Uterus (tissue), 4 donors: ENCODE results near the gene CCDC184. TPM values are rescaled to one million over a fixed set of nuclear protein-coding genes. Genes with fewer than 3 reads are reported as not detected.
"Not testable (repeated sequence)": the region's sequence is repeated elsewhere in the genome, so short reads cannot be mapped to it uniquely, and the experiment has no call there.

Experiments used
- DNase-seq, 2 donors: peaks; one replicate each; pipeline ENCODE4 v3.0.0-alpha.2; 2019 to 2020
- H3K27ac ChIP-seq, 2 donors: fragments of 200-600 bp; sonication (generic); 1 replicate in 1 of 2; 2 replicates in 1 of 2; pipeline ENCODE4 v1.5.1; 2016 to 2018
- H3K27me3 ChIP-seq, 2 donors: fragments of 200-600 bp; sonication (generic); one replicate each; pipeline ENCODE4 v1.5.1; 2018 to 2019; ENCODE audit warnings: control low read depth in 1 of 2
- H3K36me3 ChIP-seq, 2 donors: fragments of 200-600 bp; sonication (generic); one replicate each; pipeline ENCODE4 v1.5.1; 2019; ENCODE audit warnings: control low read depth in 1 of 2
- H3K4me1 ChIP-seq, 2 donors: fragments of 200-600 bp; sonication (generic); one replicate each; pipeline ENCODE4 v1.5.1; 2018 to 2019; ENCODE audit warnings: control low read depth in 1 of 2
- H3K4me3 ChIP-seq, 2 donors: fragments of 200-600 bp; sonication (generic); 1 replicate in 1 of 2; 2 replicates in 1 of 2; pipeline ENCODE4 v1.5.1; 2018 to 2019; ENCODE audit warnings: mild to moderate bottlenecking in 1 of 2
- H3K9me3 ChIP-seq, 2 donors: fragments of 200-600 bp; sonication (generic); one replicate each; pipeline ENCODE4 v1.5.1; 2019; ENCODE audit warnings: control low read depth in 1 of 2
- CTCF ChIP-seq, 4 experiments: fragments of 200-600 bp in 2 of 4; fragments of 450-650 bp in 2 of 4; sonication (generic) in 2 of 4; IDR thresholded peaks; one replicate each; pipeline ENCODE4 v1.5.1; 2016 to 2019; ENCODE audit warnings: antibody characterized with exemption in 4 of 4, mild to moderate bottlenecking in 2 of 4, moderate library complexity in 1 of 4
- POLR2A ChIP-seq, 2 donors: fragments of 450-650 bp; IDR thresholded peaks; one replicate each; pipeline ENCODE4 v1.6.1; 2016; ENCODE audit warnings: antibody characterized with exemption in 2 of 2, mild to moderate bottlenecking in 1 of 2, moderate library complexity in 1 of 2
- intact Hi-C: fragments of 100-400 bp; cut with DNase I; formaldehyde crosslinking; loops from one replicate; pipeline ENCODE4 v1.15.1; 2023; ENCODE audit warnings: low total_unique reads
- total RNA-seq, 4 donors: library from RNA; depleted of rRNA in 3 of 4; stranded (reverse); fragments of >200 nt in 3 of 4; gene quantifications; one replicate each; pipeline versions ENCODE4 v1.1.0 to v1.2.4, GENCODE V29; 2014 to 2023
- donor health status: DM: yes; HTN: yes; CAD: no.

The CCDC184 gene
- total RNA-seq, 4 donors from 2014 or later, result 2.4 to 9.1 (median 2.7) TPM; not detected in 1

GRCh38 chr12:48151103-48151771 lies 32.2 kb upstream of the CCDC184 start:
- no peaks in the 10 kb centered on the region for H3K27me3 ChIP-seq
- intact Hi-C loops, result no loop called here
- H3K36me3 ChIP-seq, result no peaks in the 10 kb centered on the region
- TF ChIP-seq CTCF (IDR thresholded peaks at IDR 0.05), result no peak
- TF ChIP-seq POLR2A (IDR thresholded peaks at IDR 0.05), result no peak
- H3K4me1 ChIP-seq, result no peaks in the 10 kb centered on the region
- no peak overlapping the region for H3K4me3 ChIP-seq
- no peak overlapping the region for H3K27ac ChIP-seq
- no peaks in the 10 kb centered on the region for H3K9me3 ChIP-seq
- no peak for DNase-seq

DNA sequence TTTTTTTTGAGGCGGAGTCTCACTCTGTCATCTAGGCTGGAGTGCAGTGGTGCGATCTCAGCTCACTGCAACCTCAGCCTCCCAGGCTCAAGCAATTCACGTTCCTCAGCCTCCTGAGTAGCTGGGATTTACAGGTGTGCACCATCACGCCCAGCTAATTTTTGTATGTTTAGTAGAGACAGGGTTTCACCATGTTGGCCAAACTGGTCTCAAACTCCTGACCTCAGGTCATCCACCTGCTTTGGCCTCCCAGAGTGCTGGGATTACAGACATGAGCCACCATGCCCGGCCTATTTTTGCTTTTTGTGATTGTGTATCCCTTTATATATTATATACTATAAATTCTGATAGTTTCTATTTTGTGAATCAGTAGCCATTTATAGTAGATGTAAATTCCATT lies 27.7 kb upstream of the CCDC184 start:
- H3K4me3 ChIP-seq, H3K4me1 ChIP-seq, H3K27ac ChIP-seq, H3K27me3 ChIP-seq, H3K9me3 ChIP-seq, intact Hi-C loops, H3K36me3 ChIP-seq, DNase-seq: not testable (repeated sequence)

DNA sequence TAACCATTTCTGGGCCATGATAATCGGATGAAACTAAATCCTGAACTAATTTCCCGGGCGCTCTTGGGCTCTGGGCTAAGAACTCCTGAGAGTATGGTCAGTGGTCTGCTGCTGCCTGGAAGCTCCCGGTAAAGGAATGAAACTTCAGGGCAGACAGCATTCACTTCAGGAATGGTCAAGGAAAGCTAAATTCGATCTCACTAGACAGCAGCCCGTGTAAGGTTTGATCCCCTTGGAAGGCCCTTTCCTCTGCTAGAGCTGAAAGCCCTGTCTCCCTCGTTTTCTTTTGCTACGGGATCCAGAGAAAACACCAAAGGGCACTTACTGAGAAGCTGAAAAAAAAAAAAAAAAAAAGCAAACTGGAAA lies 26.8 kb upstream of the CCDC184 start:
- TF ChIP-seq POLR2A (IDR thresholded peaks at IDR 0.05) (no peak), CTCF (IDR thresholded peaks at IDR 0.05) (no peak)
- H3K9me3 ChIP-seq, result no peaks in the 10 kb centered on the region
- no peaks in the 10 kb centered on the region for H3K27me3 ChIP-seq
- no peaks in the 10 kb centered on the region for H3K36me3 ChIP-seq
- H3K27ac ChIP-seq, result peak overlapping the region; percentile 85 to 90
- intact Hi-C loops, result no loop called here
- DNase-seq, result no peak
- H3K4me1 ChIP-seq, result no peaks in the 10 kb centered on the region
- H3K4me3 ChIP-seq, result peak overlapping the region; percentile 75 to 84

DNA sequence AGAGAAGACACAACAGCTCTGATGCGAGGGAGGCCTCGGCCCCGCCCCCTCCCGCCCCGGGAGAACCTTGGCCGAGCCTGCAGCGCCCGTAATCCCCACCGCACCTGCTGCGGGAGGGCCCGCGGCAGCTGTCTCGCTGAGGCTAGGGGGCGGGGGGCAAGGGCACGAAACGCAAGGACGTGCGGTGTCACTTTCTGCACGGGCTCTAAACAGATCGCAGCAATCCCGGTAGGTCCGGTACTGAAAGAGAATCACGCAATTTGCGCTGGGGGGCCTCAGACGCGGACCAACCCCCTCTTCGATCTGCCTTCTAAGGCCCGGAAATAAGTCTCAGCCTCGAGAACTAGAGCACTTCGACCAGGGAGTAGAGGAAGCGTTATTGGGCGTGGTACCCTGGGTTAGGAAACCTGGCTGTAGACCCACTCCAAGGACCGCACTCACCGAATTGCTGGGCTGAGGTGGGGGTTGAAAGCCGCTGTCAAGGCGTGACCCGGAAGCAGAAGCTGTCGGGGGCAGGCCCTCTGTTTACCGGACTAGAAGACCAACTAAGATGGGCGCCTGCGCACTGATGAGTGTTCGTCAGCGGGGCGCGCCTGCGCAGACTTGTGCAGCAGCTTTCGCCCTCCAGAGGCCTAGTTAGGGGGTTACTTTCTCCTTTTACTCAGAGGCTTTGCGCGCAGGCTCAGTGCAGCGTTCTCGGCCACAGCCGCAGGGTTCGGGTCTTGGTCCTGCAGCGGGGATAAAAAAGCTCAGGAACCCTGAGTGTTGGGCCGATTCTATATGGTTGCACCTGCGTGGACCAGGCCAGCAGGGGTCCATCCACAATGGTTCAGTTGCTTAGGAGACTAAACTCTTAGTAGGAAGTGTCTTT lies 26.2 kb upstream of the CCDC184 start, which contains the start of gene ASB8:
ASB8 (minus strand) TSS at position 498 of the 871 bp plus-strand sequence. CDS start 4,019 bp downstream, outside the sequence.
- intact Hi-C loops, result no loop called here
- Histone ChIP-seq H3K36me3 (no peaks in the 10 kb centered on the region), H3K27me3 (no peaks in the 10 kb centered on the region), H3K9me3 (no peaks in the 10 kb centered on the region), H3K4me3 (peak within 1 kb of the TSS; percentile 75 to 84), H3K4me1 (no peaks in the 10 kb centered on the region), H3K27ac (peak within 1 kb of the TSS; percentile 85 to 90)
- peak; percentile 99 to 100 for DNase-seq
- TF ChIP-seq POLR2A (IDR thresholded peaks at IDR 0.05) (peak; percentile 51 to 57), CTCF (IDR thresholded peaks at IDR 0.05) (peak; percentile 48 to 80 (median 64))

- intact Hi-C loops, result no loop called here
- H3K27me3 ChIP-seq, result no peaks in the 10 kb centered on the region
These were observed 25.5 kb upstream of the CCDC184 start for GRCh38 chr12:48157889-48158370.

More at GRCh38 chr12:48157889-48158370, 25.5 kb upstream of the CCDC184 start:
- no peaks in the 10 kb centered on the region for H3K9me3 ChIP-seq
- H3K27ac ChIP-seq, result peak overlapping the region; percentile 85 to 90
- no peaks in the 10 kb centered on the region for H3K36me3 ChIP-seq
- H3K4me3 ChIP-seq, result peak overlapping the region; percentile 75 to 84
- DNase-seq, result no peak
- TF ChIP-seq CTCF (IDR thresholded peaks at IDR 0.05) (no peak), POLR2A (IDR thresholded peaks at IDR 0.05) (no peak)
- H3K4me1 ChIP-seq, result no peaks in the 10 kb centered on the region
